Stimulated activated CD8-positive, alpha-beta memory T cell treated with anti-CD3 and anti-CD28 coated beads, Interleukin-12 subunit alpha, Interleukin-12 subunit beta, amount 100 ng/mL, for 24 hours (primary cell): ENCODE measurements around the gene JAKMIP2.
"Not testable (repeated sequence)": the region's sequence is repeated elsewhere in the genome, so short reads cannot be mapped to it uniquely, and the experiment has no call there.

Source experiments
- DNase-seq: peaks from one replicate; pipeline ENCODE4 v3.0.0-alpha.2; 2020; ENCODE audit errors: extremely low read depth

JAKMIP2 gene

DNA sequence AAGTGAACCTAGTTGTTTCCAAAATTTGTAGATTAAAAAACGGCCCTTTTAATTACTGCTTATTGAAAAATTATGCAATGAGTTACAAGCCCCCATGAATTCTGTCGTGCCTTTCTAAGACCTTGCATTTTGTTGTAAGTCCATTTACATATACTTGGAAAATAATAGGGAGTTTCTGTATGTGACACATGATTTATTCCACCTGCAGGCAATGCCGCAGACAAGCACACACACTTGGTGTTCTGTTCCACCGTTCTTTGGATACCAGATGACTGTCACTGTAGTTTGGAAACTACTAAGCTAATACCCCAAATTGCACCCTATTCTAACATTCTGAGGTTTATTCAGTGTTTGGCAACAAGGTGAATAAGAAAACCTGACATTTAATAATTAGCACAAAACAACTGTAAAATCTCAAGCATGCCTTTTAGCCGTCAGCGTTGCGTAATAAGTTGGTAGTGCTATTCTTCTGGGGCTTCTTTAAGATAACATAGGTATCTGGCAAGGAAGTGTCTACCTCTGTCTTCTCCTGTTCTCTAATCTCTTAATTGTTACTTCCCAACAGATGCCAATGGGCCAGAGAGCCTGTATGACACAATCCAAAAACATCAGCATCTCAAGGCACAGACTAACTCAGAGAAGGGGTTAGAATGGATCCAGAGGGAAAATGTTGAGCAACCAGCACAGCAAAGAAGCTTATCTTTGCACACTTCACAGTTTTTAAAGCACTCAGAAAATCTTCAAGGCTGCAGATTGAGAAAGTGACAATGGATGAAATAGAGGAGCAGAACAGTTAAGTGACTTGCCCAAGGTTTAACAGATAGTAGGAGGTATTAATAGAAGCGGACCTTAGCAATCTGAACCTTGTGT, 224.4 kb downstream of the JAKMIP2 start:
- DNase-seq = no peak

DNA sequence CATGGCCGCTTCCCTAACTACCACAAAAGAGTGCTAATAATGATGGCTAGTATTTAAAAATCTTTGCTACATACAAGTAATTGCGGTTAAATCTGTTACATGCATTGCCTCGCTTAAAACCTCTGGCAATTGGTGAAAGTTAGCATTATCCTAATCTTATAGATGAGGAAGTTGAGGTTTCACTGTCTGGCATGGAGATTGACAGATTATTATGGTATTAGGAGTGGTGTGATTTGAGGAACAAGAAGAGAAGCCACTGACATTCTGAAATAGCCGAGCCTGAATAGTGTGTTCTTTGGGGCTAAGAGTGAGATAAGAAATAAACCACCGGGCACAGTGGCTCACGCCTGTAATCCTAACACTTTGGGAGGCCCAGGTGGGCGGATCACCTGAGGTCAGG, 227.4 kb downstream of the JAKMIP2 start:
- no peak for DNase-seq

DNA sequence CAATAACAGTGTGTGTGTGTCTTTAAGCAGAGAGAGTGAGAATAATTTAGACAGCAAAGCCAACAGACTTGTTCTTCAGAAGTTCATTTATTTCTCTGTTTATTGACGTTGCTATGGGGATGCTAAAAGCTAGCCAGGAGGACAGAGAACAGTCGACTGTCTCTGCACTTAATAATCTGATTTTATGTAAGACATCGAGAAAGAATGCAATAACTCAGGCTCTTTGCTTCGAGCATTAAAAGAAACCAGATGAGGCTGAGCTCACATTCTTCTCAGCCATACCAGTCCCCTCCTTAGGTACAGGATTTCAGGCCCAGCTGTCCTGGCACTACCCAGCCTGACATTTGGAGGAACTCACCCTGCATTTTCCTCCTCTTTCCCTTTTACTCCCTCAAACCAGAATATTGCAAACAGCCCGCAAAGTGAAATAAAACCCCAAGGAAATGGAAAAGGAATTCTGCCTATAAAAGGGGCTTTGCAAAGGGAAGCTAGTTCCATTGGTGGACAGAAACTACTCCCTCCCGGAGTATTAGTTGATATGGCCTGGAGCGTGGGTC, 228.2 kb downstream of the JAKMIP2 start:
- DNase-seq = no peak

DNA sequence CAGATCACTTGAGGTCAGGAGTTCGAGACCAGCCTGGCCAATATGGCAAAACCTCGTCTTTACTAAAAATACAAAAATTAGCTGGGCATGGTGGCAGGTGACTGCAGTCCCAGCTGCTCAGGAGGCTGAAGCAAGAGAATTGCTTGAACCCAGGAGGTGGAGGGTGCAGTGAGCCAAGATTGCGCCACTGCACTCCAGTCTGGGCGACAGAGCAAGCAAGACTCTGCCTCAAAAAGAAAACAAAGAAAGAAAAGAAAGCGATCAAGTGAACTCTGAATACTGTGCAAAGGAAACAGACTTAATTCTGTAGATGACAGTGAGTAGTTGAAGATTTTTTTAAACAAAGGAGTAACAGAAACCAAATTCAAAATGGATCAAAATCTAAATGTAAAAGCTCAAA, 228.7 kb downstream of the JAKMIP2 start:
- not testable (repeated sequence) for DNase-seq

DNA sequence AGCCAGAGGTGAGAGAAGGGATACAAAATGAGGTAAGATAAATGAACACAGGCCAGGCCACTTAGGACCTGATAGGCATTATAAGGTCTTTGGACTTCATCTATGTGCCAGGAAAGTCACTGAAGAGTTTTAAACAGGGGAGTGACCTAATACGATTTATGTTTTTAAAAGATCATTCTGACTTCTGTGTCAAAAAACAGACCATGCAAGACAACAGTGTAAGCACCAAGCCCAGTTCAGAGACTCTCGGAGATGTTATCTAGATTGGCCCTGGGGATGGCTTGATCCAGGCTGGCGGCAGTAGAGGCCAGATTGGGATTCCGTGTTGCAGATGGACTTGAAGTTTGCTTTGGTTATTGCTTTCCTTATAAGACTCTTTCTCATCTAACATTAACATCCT, 229.6 kb downstream of the JAKMIP2 start:
- DNase-seq = no peak

DNA sequence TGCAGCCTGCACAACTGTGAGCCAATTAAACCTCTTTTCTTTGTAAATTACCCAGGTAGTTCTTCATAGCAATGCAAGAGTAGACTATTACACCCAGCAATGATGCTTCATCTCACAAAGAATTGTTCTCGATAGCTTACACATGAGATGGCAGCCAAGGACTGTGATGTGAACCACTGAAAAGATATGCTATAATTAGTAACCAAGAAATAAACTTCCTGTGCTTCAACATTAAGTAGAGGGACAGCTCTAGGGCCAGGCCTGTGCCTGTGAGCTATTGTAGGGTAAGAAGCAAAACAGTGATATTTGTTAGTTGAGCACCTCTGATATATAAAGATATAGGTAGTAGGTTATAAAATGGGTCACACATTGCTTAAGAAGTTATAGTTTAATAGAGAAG, 230.9 kb downstream of the JAKMIP2 start:
- no peak for DNase-seq

DNA sequence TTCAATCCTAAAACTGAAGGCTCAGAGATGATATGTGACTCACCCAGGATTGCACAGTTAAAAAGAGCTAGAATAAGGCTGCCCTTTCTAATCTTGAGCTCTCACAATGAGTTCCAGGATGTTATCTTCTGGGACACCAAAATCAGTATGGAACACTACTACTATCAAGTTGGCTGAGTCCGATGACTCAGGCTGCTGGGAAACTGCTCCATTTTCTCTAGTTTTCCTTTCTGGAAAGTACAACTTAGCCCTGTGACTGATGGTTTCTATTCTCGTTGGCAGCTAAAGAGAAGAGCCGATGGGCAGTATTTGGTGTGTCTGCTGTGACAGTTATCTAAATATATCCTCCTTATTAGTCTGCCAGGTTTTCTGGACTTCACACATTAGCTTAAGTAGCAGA, 234.8 kb downstream of the JAKMIP2 start:
- DNase-seq = no peak

DNA sequence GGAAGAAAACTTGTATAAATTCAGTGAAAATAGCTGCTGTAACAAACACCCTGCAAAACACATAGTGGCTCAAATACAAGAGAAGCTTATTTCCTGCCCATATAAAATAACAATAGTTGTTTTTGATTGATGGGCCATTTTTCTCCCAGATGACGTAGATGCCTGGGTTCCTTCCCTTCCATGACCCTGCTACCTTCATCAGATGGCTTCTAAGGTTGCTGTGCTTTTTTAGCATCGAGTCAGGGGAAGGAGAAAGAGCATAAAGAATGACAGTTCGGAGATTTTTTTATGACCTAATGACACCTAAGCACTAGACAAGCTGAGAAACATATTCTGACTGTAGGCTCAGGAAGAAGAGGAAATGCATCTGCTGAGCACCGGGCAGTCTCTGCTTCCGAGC, 238.0 kb downstream of the JAKMIP2 start:
- DNase-seq = no peak

DNA sequence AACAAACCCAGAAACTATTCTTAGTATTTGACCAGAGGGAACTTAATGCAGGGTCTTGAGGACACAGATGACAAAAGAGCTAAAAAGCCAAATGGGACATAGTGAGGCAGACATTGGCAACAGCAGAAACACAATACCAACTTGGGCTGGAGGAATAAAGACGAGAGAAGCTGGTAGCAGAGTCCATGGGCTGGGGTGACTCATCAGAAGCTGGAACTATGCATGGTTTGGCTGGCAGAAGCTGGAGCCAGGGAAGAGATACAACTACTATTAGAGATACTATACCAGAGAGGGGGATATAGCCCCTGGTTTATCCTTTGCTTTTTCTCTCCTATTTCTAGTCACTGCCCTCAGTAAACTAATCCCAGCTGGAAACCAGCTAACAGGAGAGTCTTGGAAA, 243.5 kb downstream of the JAKMIP2 start:
- DNase-seq = no peak

DNA sequence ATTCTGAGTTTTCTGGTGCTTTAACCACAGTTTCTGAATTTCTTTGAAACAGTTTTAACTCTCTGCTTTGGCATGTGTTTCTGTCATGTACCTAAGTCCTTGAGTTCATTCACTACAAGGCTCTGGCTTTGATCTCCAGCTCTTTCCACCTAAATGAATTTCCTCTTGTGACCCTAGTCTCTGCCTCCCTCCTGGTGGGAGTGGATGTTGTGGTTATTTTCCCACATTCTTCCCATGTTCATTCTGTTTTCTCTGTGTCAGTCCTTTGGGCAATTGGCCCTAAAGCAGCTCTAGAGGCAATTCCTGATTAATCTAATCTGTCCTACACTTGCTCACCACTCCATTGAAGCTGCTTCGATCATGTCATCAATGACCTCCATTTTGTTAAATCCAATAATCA, 244.3 kb downstream of the JAKMIP2 start:
- DNase-seq = no peak
